IMR-90 (cell line): ENCODE data around the gene SEPSECS. TPM values are rescaled to one million over a fixed set of nuclear protein-coding genes. Genes with fewer than 3 reads are reported as not detected.

Experiments
- ATAC-seq: fragments of 200-7000 bp; cut with Tn5 transposase; 2 replicates; pipeline ENCODE4 v1.9.1; 2020; ENCODE audit warnings: low read depth, mild to moderate bottlenecking, moderate library complexity
- BruUV-seq: library from RNA; stranded (reverse); fragments of 400-500 nt; replicated peaks from 2 replicates; lab custom pipeline; 2021; lab: Mats Ljungman, UMichigan
- CTCF ChIA-PET: fragments of 300-600 bp; formaldehyde crosslinking; extraction: SDS; loops from one replicate; lab custom pipeline; 2021; ENCODE audit warnings: antibody characterized with exemption; lab: Yijun Ruan, JAX
- POLR2A ChIA-PET: fragments of 300-600 bp; sonication (Branson Sonifier 250); formaldehyde crosslinking; loops from one replicate; lab custom pipeline; 2022; ENCODE audit warnings: antibody characterized with exemption; ENCODE audit not compliant: unreplicated experiment; lab: Charles Lee
- DNase-seq: peaks from one replicate; pipeline ENCODE4 v3.0.0; 2013
- H2AFZ ChIP-seq: replicated peaks from 2 replicates; pipeline ENCODE3; 2013; ENCODE audit warnings: low read length, mild to moderate bottlenecking; ENCODE audit not compliant: poor library complexity
- H2AK5ac ChIP-seq: 2 replicates; pipeline ENCODE4 v1.6.1; 2013; ENCODE audit warnings: low read depth, low read length, inconsistent platforms
- H2AK9ac ChIP-seq: replicated peaks from 2 replicates; pipeline ENCODE3; 2013; ENCODE audit warnings: mild to moderate bottlenecking, low read depth, low read length, moderate library complexity; ENCODE audit not compliant: poor library complexity
- H2BK120ac ChIP-seq: 2 replicates; pipeline ENCODE4 v1.6.1; 2013; ENCODE audit warnings: low read depth, low read length, inconsistent platforms
- H2BK15ac ChIP-seq: 3 replicates; pipeline ENCODE4 v1.6.1; 2013; ENCODE audit warnings: low read depth, low read length, inconsistent platforms
- H2BK20ac ChIP-seq: 2 replicates; pipeline ENCODE4 v1.6.1; 2013; ENCODE audit warnings: low read depth, mild to moderate bottlenecking, inconsistent platforms, low read length, moderate library complexity
- H2BK5ac ChIP-seq: 2 replicates; pipeline ENCODE4 v1.6.1; 2013; ENCODE audit warnings: mild to moderate bottlenecking, low read depth, low read length, inconsistent platforms; ENCODE audit not compliant: poor library complexity, severe bottlenecking
- H3K14ac ChIP-seq: replicated peaks from 2 replicates; pipeline ENCODE4 v1.6.1; 2013; ENCODE audit warnings: low read depth, low read length, inconsistent platforms
- H3K18ac ChIP-seq: 2 replicates; pipeline ENCODE4 v1.6.1; 2013; ENCODE audit warnings: low read depth, low read length, control low read depth
- H3K23ac ChIP-seq: 2 replicates; pipeline ENCODE4 v1.6.1; 2013; ENCODE audit warnings: low read depth, low read length, inconsistent platforms
- H3K27ac ChIP-seq: 2 replicates; pipeline ENCODE4 v1.5.1; 2013; ENCODE audit warnings: mild to moderate bottlenecking, control low read depth, low read length; ENCODE audit not compliant: insufficient read depth
- H3K27me3 ChIP-seq: 2 replicates; pipeline ENCODE4 v1.6.1; 2013; ENCODE audit warnings: low read length; ENCODE audit not compliant: control insufficient read depth, insufficient read depth
- H3K36me3 ChIP-seq: 2 replicates; pipeline ENCODE4 v1.6.1; 2013; ENCODE audit warnings: low read length, mixed read lengths; ENCODE audit not compliant: control insufficient read depth, insufficient read depth
- H3K4ac ChIP-seq: 2 replicates; pipeline ENCODE4 v1.6.1; 2013; ENCODE audit warnings: low read depth, low read length, inconsistent platforms
- H3K4me1 ChIP-seq: 2 replicates; pipeline ENCODE4 v1.6.1; 2013; ENCODE audit warnings: low read length, mixed read lengths; ENCODE audit not compliant: control insufficient read depth, insufficient read depth
- H3K4me2 ChIP-seq: 2 replicates; pipeline ENCODE4 v1.6.1; 2013; ENCODE audit warnings: low read depth, mild to moderate bottlenecking, control low read depth, low read length, moderate library complexity
- H3K4me3 ChIP-seq: 2 replicates; pipeline ENCODE4 v1.5.1; 2013; ENCODE audit warnings: low read depth, mild to moderate bottlenecking, control low read depth, low read length, moderate library complexity; ENCODE audit not compliant: insufficient read depth
- H3K56ac ChIP-seq: 2 replicates; pipeline ENCODE4 v1.6.1; 2013; ENCODE audit warnings: low read length, inconsistent platforms; ENCODE audit not compliant: insufficient read depth; ENCODE audit errors: extremely low read depth
- H3K79me1 ChIP-seq, 2 experiments: 2 replicates each; pipeline ENCODE4 v1.6.1; 2013; ENCODE audit warnings: low read length in 2 of 2, inconsistent platforms in 1 of 2, low read depth in 1 of 2
- H3K9ac ChIP-seq: 2 replicates; pipeline ENCODE4 v1.6.1; 2013; ENCODE audit warnings: low read depth, low read length, control low read depth
- H3K9me1 ChIP-seq: 2 replicates; pipeline ENCODE4 v1.6.1; 2013; ENCODE audit warnings: low read length, inconsistent platforms; ENCODE audit not compliant: insufficient read depth
- H3K9me3 ChIP-seq: 2 replicates; pipeline ENCODE4 v1.6.1; 2013; ENCODE audit warnings: low read length; ENCODE audit not compliant: control insufficient read depth, insufficient read depth
- H4K20me1 ChIP-seq: 2 replicates; pipeline ENCODE4 v1.6.1; 2013; ENCODE audit warnings: low read length, inconsistent platforms; ENCODE audit not compliant: insufficient read depth
- H4K5ac ChIP-seq: 2 replicates; pipeline ENCODE4 v1.6.1; 2013; ENCODE audit warnings: mild to moderate bottlenecking, low read depth, low read length, control low read depth
- H4K8ac ChIP-seq, 2 experiments: 2 replicates each; pipeline ENCODE4 v1.6.1; 2013; ENCODE audit warnings: low read depth in 2 of 2, low read length in 2 of 2, control low read depth in 1 of 2, inconsistent platforms in 1 of 2
- H4K91ac ChIP-seq: 2 replicates; pipeline ENCODE4 v1.6.1; 2013; ENCODE audit warnings: low read depth, low read length, inconsistent platforms; ENCODE audit not compliant: insufficient read depth
- BHLHE40 ChIP-seq: fragments of 150-350 bp; IDR thresholded peaks from 2 replicates; pipeline ENCODE4 v1.6.1; 2016; ENCODE audit warnings: mild to moderate bottlenecking, low read depth, low read length
- CEBPB ChIP-seq: IDR thresholded peaks from 2 replicates; pipeline ENCODE4 v1.6.1; 2012; ENCODE audit warnings: low read depth, low read length, improper control_type of control experiment
- CHD1 ChIP-seq: IDR thresholded peaks from 2 replicates; pipeline ENCODE4 v1.6.1; 2012; ENCODE audit warnings: low read depth, low read length, improper control_type of control experiment
- ELK1 ChIP-seq: fragments of 150-350 bp; IDR thresholded peaks from 2 replicates; pipeline ENCODE4 v1.6.1; 2016; ENCODE audit warnings: low read depth, mild to moderate bottlenecking, low read length, moderate library complexity, borderline replicate concordance
- MAFK ChIP-seq: IDR thresholded peaks from 2 replicates; pipeline ENCODE4 v1.6.1; 2012; ENCODE audit warnings: low read depth, low read length, improper control_type of control experiment
- POLR2A ChIP-seq: IDR thresholded peaks from 2 replicates; pipeline ENCODE4 v1.6.1; 2012; ENCODE audit warnings: mild to moderate bottlenecking, low read depth, low read length
- RFX5 ChIP-seq: IDR thresholded peaks from 2 replicates; pipeline ENCODE4 v1.8.0; 2012; ENCODE audit warnings: low read depth, mild to moderate bottlenecking, low read length, moderate library complexity
- WGBS, 2 experiments: methylation state at CpG; one replicate each; pipeline versions ENCODE4 v1.1.5 to v1.1.7; 2013; ENCODE audit warnings: missing lambda C conversion rate in 2 of 2; ENCODE audit not compliant: insufficient read length in 1 of 2; ENCODE audit errors: extremely low coverage in 2 of 2; 5-methylcytosine and 5-hydroxymethylcytosine counted together
- dilution Hi-C: fragments of 300-500 bp; cut with HindIII; formaldehyde crosslinking; loops from one replicate; pipeline ENCODE4 v1.14.3; 2018; ENCODE audit warnings: low sequenced_read_pairs; ENCODE audit not compliant: unreplicated experiment
- in situ Hi-C: fragments of 300-500 bp; cut with MboI; formaldehyde crosslinking; loops from 3 replicates; pipeline ENCODE4 v1.14.3; 2019; ENCODE audit warnings: low sequenced_read_pairs, inconsistent platforms, mixed read lengths
- intact Hi-C: fragments of 100-400 bp; cut with micrococcal nuclease; formaldehyde crosslinking; loops from 2 replicates; pipeline ENCODE4 v1.10.0; 2022
- polyA plus RNA-seq, 3 experiments: library from polyadenylated mRNA; depleted of rRNA; stranded (reverse); fragments of >200 nt; gene quantifications; 2 replicates each; pipeline ENCODE4 v1.2.3, GENCODE V29; 2012; ENCODE audit warnings: low replicate concordance in 1 of 3
- total RNA-seq: library from RNA; depleted of rRNA; stranded (reverse); fragments of >200 nt; gene quantifications from 2 replicates; pipeline ENCODE4 v1.2.3, GENCODE V29; 2012
- TF ChIP-seq, protein P1 (sequence below): fragments of 150-350 bp; IDR thresholded peaks from 2 replicates; pipeline ENCODE4 v1.6.1; 2017; ENCODE audit warnings: mild to moderate bottlenecking, antibody characterized with exemption, low read length, low read depth

Gene SEPSECS
- total and polyA plus RNA-seq, 2 of the 4 experiments (the other 2 are of a cell fraction) = 1.7 to 5.0 TPM

DNA sequence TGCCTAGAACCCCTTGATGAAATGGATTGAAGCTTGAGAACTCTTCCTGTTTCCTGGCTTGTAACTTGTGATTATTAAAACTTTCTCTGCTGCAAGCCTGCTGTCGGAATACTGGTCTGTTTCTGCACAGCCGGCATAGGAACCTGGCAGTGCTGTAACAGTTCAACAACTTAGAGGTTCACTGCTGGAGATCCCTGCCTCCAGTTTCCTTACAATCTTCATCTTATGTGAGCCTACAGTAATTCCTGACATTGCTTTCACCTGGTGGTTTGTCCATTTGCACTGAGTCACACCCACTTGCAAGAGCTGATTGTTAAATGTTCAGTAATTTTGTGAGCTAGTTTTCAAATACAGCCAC is 1.3 kb upstream of the SEPSECS start:
- peak overlapping the region; percentile 34 to 67 for H4K8ac ChIP-seq
- peak overlapping the region; percentile 37 for H2BK120ac ChIP-seq
- H3K23ac ChIP-seq = peak overlapping the region; percentile 52; the same call in 1 of the 2 replicates
- TF ChIP-seq, protein P1, sequence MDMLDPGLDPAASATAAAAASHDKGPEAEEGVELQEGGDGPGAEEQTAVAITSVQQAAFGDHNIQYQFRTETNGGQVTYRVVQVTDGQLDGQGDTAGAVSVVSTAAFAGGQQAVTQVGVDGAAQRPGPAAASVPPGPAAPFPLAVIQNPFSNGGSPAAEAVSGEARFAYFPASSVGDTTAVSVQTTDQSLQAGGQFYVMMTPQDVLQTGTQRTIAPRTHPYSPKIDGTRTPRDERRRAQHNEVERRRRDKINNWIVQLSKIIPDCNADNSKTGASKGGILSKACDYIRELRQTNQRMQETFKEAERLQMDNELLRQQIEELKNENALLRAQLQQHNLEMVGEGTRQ = no peak
- TF ChIP-seq POLR2A (no peak), ELK1 (no peak), MAFK (no peak), CHD1 (no peak), CEBPB (no peak), RFX5 (no peak), BHLHE40 (no peak)
- dilution Hi-C loops (no loop called here), in situ Hi-C loops (no loop called here), intact Hi-C loops (loop anchor here (2.0 kb wide), 1 partner anchor 205 kb away; no protein-coding TSS in a partner anchor)
- POLR2A ChIA-PET = interaction anchor here (0.6 kb wide), 1 partner anchor 877 kb away, joined by 7 read pairs; no protein-coding TSS in a partner anchor
- peak overlapping the region; percentile 51; the same call in 1 of the 2 replicates for H3K27ac ChIP-seq
- peak overlapping the region; percentile 84 for H4K5ac ChIP-seq
- peak overlapping the region; percentile 80 for H3K4me2 ChIP-seq
- 22% methylated on average over 2 of the region's 2 CpGs; no CpG with 5 or more reads in 1 of the 2 experiments for WGBS, 2 experiments
- H3K79me1 ChIP-seq = peaks cover 3 to 13% of the 10 kb centered on the region in 2 experiments; a peak in 3 of 4 replicates
- CTCF ChIA-PET = interaction anchor here (0.9 to 1.8 kb wide), 3 partner anchors 12 to 151 kb away, joined by 3 to 7 read pairs (median 3); no protein-coding TSS in a partner anchor
- peak overlapping the region; percentile 14; the same call in 1 of the 2 replicates for H4K91ac ChIP-seq
- peak overlapping the region; percentile 8 for H3K4ac ChIP-seq
- H3K9me1 ChIP-seq = no peaks in the 10 kb centered on the region; the same call in 1 of the 2 replicates
- H3K14ac ChIP-seq = peak overlapping the region; percentile 0; the same call in 1 of the 2 replicates
- H2BK20ac ChIP-seq = peak overlapping the region; percentile 29; the same call in 1 of the 2 replicates
- peak overlapping the region; percentile 66; the same call in 1 of the 2 replicates for H3K4me3 ChIP-seq
- no peaks in the 10 kb centered on the region for H3K9me3 ChIP-seq
- H2AK9ac ChIP-seq = no peak overlapping the region
- H3K27me3 ChIP-seq = no peaks in the 10 kb centered on the region
- ATAC-seq (no peak), DNase-seq (no peak)
- peaks cover 2% of the 10 kb centered on the region; the same call in 1 of the 2 replicates for H3K4me1 ChIP-seq
- peak overlapping the region; percentile 62; the same call in 1 of the 2 replicates for H3K9ac ChIP-seq
- no peak overlapping the region for H2AK5ac ChIP-seq
- no peaks in the 10 kb centered on the region for H4K20me1 ChIP-seq
- H3K36me3 ChIP-seq = no peaks in the 10 kb centered on the region
- H3K18ac ChIP-seq = peak overlapping the region; percentile 57; the same call in 1 of the 2 replicates
- H2AFZ ChIP-seq = peak overlapping the region; percentile 83
- BruUV-seq = no TSS peak
- H2BK15ac ChIP-seq = no peak overlapping the region
- peak overlapping the region; percentile 75 for H2BK5ac ChIP-seq
- 0 out of 2 replicates have a peak overlapping the region, but pooled peaks have one; percentile 48 for H3K56ac ChIP-seq
